ENCODE results near the gene BUD13.

Gene BUD13

GRCh38 chr11:116742104-116742503 is 30.7 kb downstream of the BUD13 start:
- DNase-seq = no peak

GRCh38 chr11:116740741-116741140 is 32.0 kb downstream of the BUD13 start:
- DNase-seq = no peak

GRCh38 chr11:116738975-116739374 is 33.8 kb downstream of the BUD13 start:
- no peak for DNase-seq

DNA sequence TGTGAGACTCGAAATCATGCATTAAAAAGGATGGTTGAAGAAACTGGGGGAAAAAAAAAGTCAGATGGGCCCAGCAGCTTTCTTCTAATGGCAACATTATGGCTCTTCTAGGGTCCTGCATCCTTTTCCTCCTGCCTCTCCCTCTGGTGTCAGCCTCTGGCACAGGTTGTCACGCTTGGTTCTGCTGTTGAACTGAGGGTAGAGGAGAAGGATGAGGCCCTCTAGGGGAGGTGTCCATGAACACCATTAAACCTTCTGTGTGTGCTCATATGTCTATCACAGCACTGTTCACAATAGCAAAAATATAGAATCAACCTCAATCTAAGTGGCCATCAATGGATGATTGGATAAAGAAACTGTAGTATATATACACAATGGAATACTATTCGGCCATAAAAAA is 36.0 kb downstream of the BUD13 start:
- DNase-seq = no peak

- no peak for DNase-seq
Observed at GRCh38 chr11:116733969-116734508, 38.7 kb downstream of the BUD13 start.

- DNase-seq = no peak
Observed at GRCh38 chr11:116733043-116733755, 39.6 kb downstream of the BUD13 start.

GRCh38 chr11:116732271-116733042 is 40.3 kb downstream of the BUD13 start:
- DNase-seq = peak; percentile 59

GRCh38 chr11:116731821-116732220 is 41.0 kb downstream of the BUD13 start:
- DNase-seq = no peak

DNA sequence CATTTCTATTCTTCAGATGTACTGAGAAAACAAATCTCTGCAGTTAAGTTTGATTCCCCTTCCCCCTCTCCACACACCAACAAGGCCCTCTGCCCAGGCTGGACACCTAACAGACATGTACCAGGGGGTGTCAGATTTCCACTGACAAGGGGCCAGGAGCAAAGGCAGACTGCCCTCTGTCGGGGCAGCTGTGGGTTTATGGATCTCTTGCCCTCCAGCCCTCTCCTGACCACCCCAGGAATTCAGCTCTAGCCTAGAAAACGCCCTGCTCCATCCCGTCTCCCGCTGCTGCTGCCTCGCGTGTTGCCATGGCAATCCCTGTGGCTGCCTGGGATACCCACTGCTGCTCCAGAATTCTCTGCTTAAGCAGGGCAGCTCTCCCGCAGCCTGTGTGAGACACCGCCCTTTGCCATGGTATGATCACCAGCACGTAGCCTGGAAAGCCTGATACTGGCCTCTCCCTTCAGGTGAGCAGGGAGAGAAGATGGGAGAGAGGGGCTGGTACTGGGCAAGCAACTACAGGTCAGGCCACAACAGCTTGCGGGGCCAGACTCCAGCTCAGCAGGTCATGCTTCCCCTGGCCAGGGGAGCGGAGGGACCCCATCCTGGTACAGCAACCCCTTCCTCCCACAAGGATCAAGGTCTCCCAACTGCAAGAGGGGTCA is 41.6 kb downstream of the BUD13 start:
- no peak for DNase-seq

DNA sequence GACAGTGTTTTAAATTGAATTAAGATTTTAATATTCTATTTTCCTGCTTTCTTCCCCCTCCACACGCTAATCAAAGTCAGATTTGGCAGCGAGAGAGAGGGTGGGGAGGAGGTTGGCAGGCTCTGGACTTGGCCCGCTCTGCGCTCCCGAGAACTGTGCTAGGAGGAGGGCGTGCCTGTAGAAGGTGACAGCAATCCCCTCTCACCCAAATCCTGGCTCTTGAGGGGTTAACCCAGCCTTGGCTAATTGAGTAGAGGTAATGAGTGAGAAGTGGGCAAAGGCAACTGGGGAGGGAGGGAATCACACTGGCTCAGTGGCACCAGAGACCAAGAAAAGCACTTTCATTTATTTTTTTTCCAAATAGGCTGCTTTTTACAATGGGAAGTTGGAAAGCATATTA is 42.2 kb downstream of the BUD13 start:
- no peak for DNase-seq

DNA sequence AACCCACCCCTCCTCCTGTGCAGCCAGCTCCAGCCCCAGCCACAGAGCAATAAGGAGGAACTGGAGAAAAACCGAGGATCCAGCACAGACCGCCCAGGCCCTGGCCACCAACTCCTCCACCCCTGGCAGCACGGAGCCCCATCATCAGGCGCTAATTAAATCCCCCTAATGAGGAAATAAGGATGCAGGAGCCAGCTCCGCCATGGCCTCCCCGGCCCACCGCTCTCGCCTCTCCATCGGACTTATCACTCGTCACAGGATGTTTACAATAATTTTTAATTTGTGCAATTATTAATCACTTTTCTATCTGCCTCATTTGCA is 42.6 kb downstream of the BUD13 start:
- DNase-seq = no peak

DNA sequence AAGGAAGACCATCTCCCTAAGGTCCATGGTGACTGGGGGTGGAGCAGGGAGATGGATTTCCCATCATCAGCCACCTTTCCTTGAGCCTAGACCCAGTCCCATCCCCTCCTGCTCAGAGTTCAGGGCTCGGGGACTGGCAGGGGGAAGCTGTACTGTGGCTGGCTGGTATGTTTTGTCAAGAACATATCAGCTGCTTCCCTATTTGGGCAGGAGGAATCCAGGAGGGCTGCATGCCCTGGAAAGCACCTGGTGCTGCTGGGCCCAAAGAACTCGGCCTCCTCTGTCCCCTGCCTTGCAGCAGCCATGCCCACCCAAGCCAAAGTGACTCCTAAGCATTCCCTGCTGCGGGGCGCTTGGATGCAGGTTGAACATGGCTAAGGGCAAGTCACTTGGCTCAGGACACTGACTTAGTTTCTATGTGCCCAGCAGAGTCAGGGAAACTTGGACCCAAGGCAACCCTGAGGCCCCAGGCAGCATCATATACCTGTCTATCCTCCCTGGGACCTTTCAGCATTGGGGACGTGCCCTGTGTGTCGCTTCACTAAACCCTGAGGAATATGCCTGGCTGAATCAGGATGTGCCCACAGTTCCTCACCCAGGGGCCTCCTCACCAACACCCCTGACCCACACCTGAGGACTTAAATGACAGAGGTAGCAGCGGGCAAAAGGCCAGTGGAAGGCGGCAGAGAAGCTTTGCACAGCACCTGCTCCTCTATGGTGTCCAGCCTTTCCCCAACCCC is 43.1 kb downstream of the BUD13 start:
- DNase-seq = no peak

DNA sequence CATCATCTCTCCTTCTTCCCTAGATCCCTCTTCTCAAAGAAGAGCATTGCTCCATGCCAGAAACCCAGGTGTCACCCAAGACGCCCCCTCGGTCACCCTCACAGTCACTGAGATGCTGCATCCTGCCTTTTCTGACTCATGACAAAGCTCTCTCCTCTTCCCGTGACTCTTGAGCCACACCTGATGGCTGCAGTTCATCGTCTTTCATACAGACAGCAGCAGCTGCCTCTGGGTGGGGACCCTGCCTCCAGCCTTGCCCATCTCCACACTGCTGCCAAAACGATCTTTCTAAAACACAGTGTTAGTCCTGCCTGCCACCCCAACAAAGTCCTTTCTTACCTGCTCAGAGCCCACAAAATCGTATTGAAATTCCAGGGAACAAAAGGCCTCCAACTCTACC is 44.8 kb downstream of the BUD13 start:
- no peak for DNase-seq

DNA sequence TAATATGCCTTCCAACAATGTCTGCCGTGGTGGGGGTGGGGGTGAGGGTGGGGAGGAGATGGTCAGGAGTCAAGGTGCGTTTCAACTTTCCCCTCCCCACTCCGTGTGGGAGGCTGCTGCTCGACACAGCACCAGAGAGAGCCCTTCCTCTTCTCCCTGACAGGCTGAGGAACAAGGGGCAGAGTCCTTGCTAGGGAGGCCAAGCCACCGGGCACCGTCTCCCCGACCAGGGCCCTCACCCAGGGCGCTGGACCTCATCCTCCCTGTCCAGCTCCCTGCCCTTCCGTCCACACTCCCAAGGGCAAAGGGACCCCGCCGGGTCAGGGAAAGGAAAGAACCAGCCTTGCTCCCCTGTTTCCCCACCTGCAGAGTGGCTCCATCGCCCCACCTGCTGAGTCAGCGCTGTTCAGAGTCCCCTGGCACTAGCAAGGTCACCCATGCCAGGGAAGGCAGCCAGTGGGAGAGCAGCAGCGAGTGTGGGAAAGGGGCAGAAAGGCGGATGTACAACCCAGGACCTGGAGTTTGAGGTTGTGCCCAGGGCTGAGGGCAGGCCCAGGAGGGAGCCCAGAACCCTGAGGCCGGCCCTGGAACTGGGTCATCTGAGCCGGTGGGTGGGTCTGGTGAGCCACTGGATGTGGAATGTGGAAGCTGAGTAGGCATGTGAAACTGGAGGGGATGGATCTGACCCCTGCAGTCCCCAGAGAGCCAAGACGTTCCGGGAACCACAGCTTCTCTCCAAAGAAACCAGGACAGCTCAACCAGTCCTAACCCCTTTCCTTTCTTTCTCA is 47.2 kb downstream of the BUD13 start:
- no peak for DNase-seq

- DNase-seq = no peak
Observed at GRCh38 chr11:116724813-116725212, 48.0 kb downstream of the BUD13 start.

GRCh38 chr11:116723511-116723910 is 49.3 kb downstream of the BUD13 start:
- no peak for DNase-seq

- no peak for DNase-seq
Observed at GRCh38 chr11:116721988-116722387, 50.8 kb downstream of the BUD13 start.

DNA sequence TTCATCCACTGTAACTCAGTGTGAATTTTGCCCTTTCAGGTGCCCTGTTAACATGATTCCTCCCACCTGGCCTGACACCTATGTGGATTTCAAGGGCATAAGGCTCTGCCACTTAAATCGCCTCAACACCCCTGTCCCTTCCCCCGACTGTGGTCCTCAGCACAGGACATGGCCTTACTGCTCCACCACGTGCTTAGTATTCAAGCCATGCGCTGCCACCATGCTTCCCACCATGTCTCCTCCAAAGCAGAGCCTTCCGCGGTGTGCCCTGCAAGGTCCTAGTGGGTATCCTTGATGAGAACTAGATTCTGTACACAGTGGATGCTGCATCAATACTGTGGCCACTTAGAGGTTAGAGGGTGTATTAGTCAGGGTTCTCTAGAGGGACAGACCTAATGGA is 51.9 kb downstream of the BUD13 start:
- no peak for DNase-seq

GRCh38 chr11:116718955-116719501 is 53.8 kb downstream of the BUD13 start:
- DNase-seq = no peak

DNA sequence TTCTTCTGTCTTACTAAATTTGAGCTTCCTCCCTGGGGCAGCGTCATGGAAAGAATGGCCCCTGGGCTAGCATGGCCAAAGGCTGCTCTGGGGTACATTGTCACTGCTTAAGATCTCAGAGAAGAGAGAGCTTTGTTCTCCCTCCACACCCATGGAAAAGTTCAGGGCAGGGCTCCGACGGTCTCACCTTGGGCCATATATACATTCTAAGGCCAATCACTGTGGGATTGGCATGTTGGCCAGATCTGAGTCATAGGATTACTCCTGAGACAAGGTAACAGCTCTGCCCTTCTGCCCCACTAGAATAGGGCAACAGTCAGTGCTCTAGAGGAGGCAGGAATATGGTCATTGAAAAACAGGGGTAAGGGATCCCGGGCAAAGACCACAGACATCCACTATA is 56.2 kb downstream of the BUD13 start:
- DNase-seq = no peak

- no peak for DNase-seq
Observed at GRCh38 chr11:116715383-116715782, 57.4 kb downstream of the BUD13 start.

DNA sequence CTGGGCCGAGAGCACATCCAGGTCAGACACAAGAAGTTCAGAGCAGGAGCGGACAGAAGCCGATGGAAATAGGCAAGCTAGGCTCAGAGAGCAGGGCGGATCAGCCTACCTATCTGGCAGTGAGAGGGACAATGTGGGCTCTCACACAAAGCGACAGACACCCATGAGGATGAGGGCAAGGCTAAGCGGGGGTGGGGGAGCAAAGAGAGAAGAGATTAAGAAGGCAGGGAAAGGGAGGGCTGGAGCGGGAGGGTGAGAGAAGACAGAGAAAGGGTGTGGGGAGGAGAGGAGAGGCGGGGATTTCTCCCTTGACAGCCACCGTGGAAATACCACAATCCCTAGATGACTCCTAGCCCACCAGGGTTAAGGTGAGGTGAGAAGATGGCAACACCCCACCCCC is 57.9 kb downstream of the BUD13 start:
- DNase-seq = no peak

Data from NCI-H510A treated with DMSO at 0.1 percent for 48 hours (cell line).